Measurements from ENCODE around the gene MTR. TPM values are rescaled to one million over a fixed set of nuclear protein-coding genes. Genes with fewer than 3 reads are reported as not detected.

MTR gene
- total RNA-seq, 1 experiment from 2014 or later, result 24.6 TPM

- DNase-seq (ENCODE audit: low read depth, low spot score), result no peak
- H3K27ac ChIP-seq (ENCODE audit: low read depth, low read length), result no peak overlapping the region
- no peak for TF ChIP-seq TCF7L2 (IDR thresholded peaks at IDR 0.05; ENCODE audit: borderline replicate concordance, extremely low read depth, insufficient read depth, insufficient read length)
- TF ChIP-seq CBX3 (IDR thresholded peaks at IDR 0.05; ENCODE audit: low read depth), result no peak
- no peak for TF ChIP-seq RAD21 (IDR thresholded peaks at IDR 0.05; ENCODE audit: low read depth)
- no peak for TF ChIP-seq SIN3A (IDR thresholded peaks at IDR 0.05; ENCODE audit: low read depth)
- no peak for TF ChIP-seq CTCF (IDR thresholded peaks at IDR 0.05 in 2 of 3, conservative IDR thresholded peaks at IDR 0.05 in 1 of 3; ENCODE audit: borderline replicate concordance in 1 of 3, insufficient read depth in 1 of 3, low read depth in 2 of 3, low read length in 2 of 3)
- TF ChIP-seq EZH2phosphoT487 (IDR thresholded peaks at IDR 0.05; ENCODE audit: borderline replicate concordance), result no peak
- no peak for ATAC-seq
- ChIA-PET CTCF (no interaction called here), POLR2A (no interaction called here), RAD21 (ENCODE audit: low non-redundant PET in 1 of 2, low total read pairs in 2 of 2, uncharacterized antibody in 2 of 2, unreplicated experiment in 2 of 2) (no interaction called here)
- no peak overlapping the region for H3K4me2 ChIP-seq (ENCODE audit: low read length)
- H3K4me1 ChIP-seq (ENCODE audit: control insufficient read depth in 1 of 2, insufficient read depth in 2 of 2, low read length in 2 of 2), result no peaks in the 10 kb centered on the region
- no peaks in the 10 kb centered on the region for H3K9me3 ChIP-seq (ENCODE audit: control insufficient read depth in 1 of 2, insufficient read depth in 1 of 2, low read depth in 1 of 2, low read length in 2 of 2)
- no peaks in the 10 kb centered on the region for H3K79me2 ChIP-seq (ENCODE audit: insufficient read depth, low read length)
- peaks cover 5 to 8% of the 10 kb centered on the region in 2 experiments; a peak in 3 of 4 replicates for H3K36me3 ChIP-seq (ENCODE audit: control insufficient read depth in 1 of 2, insufficient read depth in 2 of 2, low read length in 2 of 2)
- BruUV-seq (replicated peaks), result no TSS peak
- H3K4me3 ChIP-seq (replicated peaks in 1 of 2; ENCODE audit: low read depth in 1 of 2, low read length in 2 of 2), result no peak overlapping the region
- H4K20me1 ChIP-seq (ENCODE audit: insufficient read depth), result no peaks in the 10 kb centered on the region
- intact Hi-C loops (cut with micrococcal nuclease), result loop anchor here (5.0 kb wide), 1 partner anchor 763 kb away; no protein-coding TSS in a partner anchor
- no peaks in the 10 kb centered on the region for H3K9me2 ChIP-seq (ENCODE audit: insufficient read depth)
- no peak overlapping the region for H3K9ac ChIP-seq (ENCODE audit: low read length)
- H2AFZ ChIP-seq (ENCODE audit: low read depth, low read length, poor library complexity, severe bottlenecking), result no peak overlapping the region
- H3K27me3 ChIP-seq (ENCODE audit: insufficient read depth, low read length), result no peaks in the 10 kb centered on the region
Observed at GRCh38 chr1:236864996-236865817, 70.1 kb downstream of the MTR start.

- RAD21 ChIA-PET (ENCODE audit: low non-redundant PET in 1 of 2, low total read pairs in 2 of 2, uncharacterized antibody in 2 of 2, unreplicated experiment in 2 of 2), result no interaction called here
- no peaks in the 10 kb centered on the region for H4K20me1 ChIP-seq (ENCODE audit: insufficient read depth)
- TF ChIP-seq, protein P1, sequence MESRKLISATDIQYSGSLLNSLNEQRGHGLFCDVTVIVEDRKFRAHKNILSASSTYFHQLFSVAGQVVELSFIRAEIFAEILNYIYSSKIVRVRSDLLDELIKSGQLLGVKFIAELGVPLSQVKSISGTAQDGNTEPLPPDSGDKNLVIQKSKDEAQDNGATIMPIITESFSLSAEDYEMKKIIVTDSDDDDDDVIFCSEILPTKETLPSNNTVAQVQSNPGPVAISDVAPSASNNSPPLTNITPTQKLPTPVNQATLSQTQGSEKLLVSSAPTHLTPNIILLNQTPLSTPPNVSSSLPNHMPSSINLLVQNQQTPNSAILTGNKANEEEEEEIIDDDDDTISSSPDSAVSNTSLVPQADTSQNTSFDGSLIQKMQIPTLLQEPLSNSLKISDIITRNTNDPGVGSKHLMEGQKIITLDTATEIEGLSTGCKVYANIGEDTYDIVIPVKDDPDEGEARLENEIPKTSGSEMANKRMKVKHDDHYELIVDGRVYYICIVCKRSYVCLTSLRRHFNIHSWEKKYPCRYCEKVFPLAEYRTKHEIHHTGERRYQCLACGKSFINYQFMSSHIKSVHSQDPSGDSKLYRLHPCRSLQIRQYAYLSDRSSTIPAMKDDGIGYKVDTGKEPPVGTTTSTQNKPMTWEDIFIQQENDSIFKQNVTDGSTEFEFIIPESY (IDR thresholded peaks at IDR 0.05; ENCODE audit: extremely low read depth, insufficient replicate concordance, low read length), result no peak
- no peak for TF ChIP-seq ZNF274 (IDR thresholded peaks at IDR 0.05; ENCODE audit: low read depth, low read length)
- TF ChIP-seq EZH2 (IDR thresholded peaks at IDR 0.05), result no peak
- no peak for TF ChIP-seq CEBPB (IDR thresholded peaks at IDR 0.05; ENCODE audit: low read depth)
- no peak for TF ChIP-seq RAD21 (IDR thresholded peaks at IDR 0.05; ENCODE audit: low read depth)
- no peak for TF ChIP-seq POLR2A (IDR thresholded peaks at IDR 0.05; ENCODE audit: borderline replicate concordance, extremely low read depth, insufficient read depth, insufficient read length)
- TF ChIP-seq SRF (IDR thresholded peaks at IDR 0.05; ENCODE audit: low read depth), result no peak
- no peaks in the 10 kb centered on the region for H3K4me1 ChIP-seq (ENCODE audit: control insufficient read depth in 1 of 2, insufficient read depth in 2 of 2, low read length in 2 of 2)
- POLR2A ChIA-PET, result no interaction called here
- no peak overlapping the region for H3K4me2 ChIP-seq (ENCODE audit: low read length)
- no peak for ATAC-seq
- H3K36me3 ChIP-seq (ENCODE audit: control insufficient read depth in 1 of 2, insufficient read depth in 2 of 2, low read length in 2 of 2), result peaks cover 4 to 5% of the 10 kb centered on the region in 2 experiments; a peak in 3 of 4 replicates
- CTCF ChIA-PET, result no interaction called here
- H3K4me3 ChIP-seq (replicated peaks in 1 of 2; ENCODE audit: low read depth in 1 of 2, low read length in 2 of 2), result no peak overlapping the region
- no TSS peak for BruUV-seq (replicated peaks)
- no peak overlapping the region for H2AFZ ChIP-seq (ENCODE audit: low read depth, low read length, poor library complexity, severe bottlenecking)
- H3K79me2 ChIP-seq (ENCODE audit: insufficient read depth, low read length), result no peaks in the 10 kb centered on the region
- H3K9me3 ChIP-seq (ENCODE audit: control insufficient read depth in 1 of 2, insufficient read depth in 1 of 2, low read depth in 1 of 2, low read length in 2 of 2), result no peaks in the 10 kb centered on the region
- intact Hi-C loops (cut with micrococcal nuclease), result loop anchor here (5.0 kb wide), 1 partner anchor 763 kb away; no protein-coding TSS in a partner anchor
- no peaks in the 10 kb centered on the region for H3K27me3 ChIP-seq (ENCODE audit: insufficient read depth, low read length)
- no peak overlapping the region for H3K9ac ChIP-seq (ENCODE audit: low read length)
- no peak for DNase-seq (ENCODE audit: low read depth, low spot score)
- H3K9me2 ChIP-seq (ENCODE audit: insufficient read depth), result no peaks in the 10 kb centered on the region
- H3K27ac ChIP-seq (ENCODE audit: low read depth, low read length), result no peak overlapping the region
Observed at GRCh38 chr1:236865818-236866155, 70.7 kb downstream of the MTR start.

All from HCT116 (cell line).